Naive thymus-derived CD8-positive, alpha-beta T cell (primary cell): ENCODE results near the gene LEF1. TPM values are rescaled to one million over a fixed set of nuclear protein-coding genes. Genes with fewer than 3 reads are reported as not detected.

Source experiments
- ATAC-seq, 2 donors: fragments of 150-1000 bp; cut with Tn5 transposase in 1 of 2; sonication (Bioruptor Pico), chemical (Tn5 transposase) in 1 of 2; 1 replicate in 1 of 2; 2 replicates in 1 of 2; pipeline ENCODE4 v1.10.0; 2021; ENCODE audit warnings: mild to moderate bottlenecking in 2 of 2, moderate library complexity in 2 of 2
- POLR2A ChIA-PET: fragments of 350-600 bp; sonication (Branson Sonifier 250); formaldehyde crosslinking; loops from one replicate; lab custom pipeline; 2021; ENCODE audit warnings: antibody characterized with exemption; lab: Charles Lee
- DNase-seq, 10 donors: peaks; one replicate each; pipeline versions ENCODE4 v3.0.0 to v3.0.0-alpha.2; 2020 to 2022
- H3K27ac Mint-ChIP-seq, 10 donors: one replicate each; pipeline ENCODE4 v1.8.0; 2020 to 2022; ENCODE audit warnings: mild to moderate bottlenecking in 10 of 10, mixed read lengths in 10 of 10, moderate library complexity in 4 of 10, inconsistent platforms in 1 of 10
- H3K27me3 Mint-ChIP-seq, 5 donors: one replicate each; pipeline ENCODE4 v1.8.0; 2021 to 2022; ENCODE audit warnings: mixed read lengths in 5 of 5
- H3K36me3 Mint-ChIP-seq, 3 donors: one replicate each; pipeline ENCODE4 v1.8.0; 2020 to 2022; ENCODE audit warnings: mixed read lengths in 3 of 3, mild to moderate bottlenecking in 2 of 3, inconsistent platforms in 1 of 3
- H3K4me1 Mint-ChIP-seq, 4 donors: one replicate each; pipeline ENCODE4 v1.8.0; 2021 to 2022; ENCODE audit warnings: mixed read lengths in 4 of 4
- H3K4me3 Mint-ChIP-seq, 10 donors: one replicate each; pipeline ENCODE4 v1.8.0; 2020 to 2022; ENCODE audit warnings: mild to moderate bottlenecking in 10 of 10, mixed read lengths in 10 of 10, moderate library complexity in 6 of 10, inconsistent platforms in 1 of 10
- H3K9me3 Mint-ChIP-seq, 9 donors: one replicate each; pipeline ENCODE4 v1.8.0; 2020 to 2022; ENCODE audit warnings: mixed read lengths in 9 of 9, mild to moderate bottlenecking in 3 of 9, inconsistent platforms in 1 of 9, moderate library complexity in 1 of 9
- polyA plus RNA-seq, 3 donors: library from polyadenylated mRNA; unstranded; fragments of 300-500 nt; fragmentation: Illumina TruSeq; gene quantifications; one replicate each; pipeline ENCODE4 v1.2.3, GENCODE V29; 2021
- total RNA-seq, 8 experiments: library from RNA in 2 of 8; stranded (reverse) in 2 of 8; gene quantifications; one replicate each; pipeline ENCODE4 v1.2.3 and lab custom pipeline; 2021 to 2026

LEF1 gene
- total and polyA plus RNA-seq, 5 experiments from 2014 or later = 400 to 859 (median 828) TPM

DNA sequence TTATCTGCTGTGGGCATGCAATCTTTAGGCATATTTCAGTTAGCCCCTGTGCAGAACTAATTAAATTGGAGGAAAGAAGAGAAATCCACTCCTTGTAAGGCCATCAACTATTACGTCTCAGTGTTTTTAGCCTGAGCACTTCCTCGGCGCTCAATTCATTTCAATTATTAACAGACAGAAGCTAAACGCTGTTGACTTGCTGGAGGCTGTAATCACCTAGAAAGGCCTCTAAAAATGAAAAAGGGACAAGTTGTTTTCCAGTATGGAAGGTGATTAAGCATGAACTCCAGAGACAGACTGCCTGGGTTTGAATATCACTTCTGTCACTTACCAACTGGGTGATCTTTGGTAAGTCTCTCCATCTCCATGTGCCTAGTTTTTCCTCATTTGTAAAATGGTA lies 59.6 kb downstream of the LEF1 start:
- peak overlapping the region; percentile 68 to 98 (median 94) for H3K27ac Mint-ChIP-seq
- H3K4me1 Mint-ChIP-seq = peaks cover 59 to 96% (median 91%) of the 10 kb centered on the region in 4 donors
- H3K9me3 Mint-ChIP-seq = no peaks in the 10 kb centered on the region
- ATAC-seq (no peak), DNase-seq (no peak)
- POLR2A ChIA-PET = interaction anchor here (0.8 to 15.6 kb wide), 11 partner anchors 14 to 73 kb away, joined by 3 to 206 read pairs (median 7); partner anchors contain the start of gene LEF1
- H3K27me3 Mint-ChIP-seq = no peaks in the 10 kb centered on the region
- H3K36me3 Mint-ChIP-seq = peaks cover 9 to 67% (median 33%) of the 10 kb centered on the region in 3 donors
- peak overlapping the region; percentile 34 to 87 (median 75) for H3K4me3 Mint-ChIP-seq

DNA sequence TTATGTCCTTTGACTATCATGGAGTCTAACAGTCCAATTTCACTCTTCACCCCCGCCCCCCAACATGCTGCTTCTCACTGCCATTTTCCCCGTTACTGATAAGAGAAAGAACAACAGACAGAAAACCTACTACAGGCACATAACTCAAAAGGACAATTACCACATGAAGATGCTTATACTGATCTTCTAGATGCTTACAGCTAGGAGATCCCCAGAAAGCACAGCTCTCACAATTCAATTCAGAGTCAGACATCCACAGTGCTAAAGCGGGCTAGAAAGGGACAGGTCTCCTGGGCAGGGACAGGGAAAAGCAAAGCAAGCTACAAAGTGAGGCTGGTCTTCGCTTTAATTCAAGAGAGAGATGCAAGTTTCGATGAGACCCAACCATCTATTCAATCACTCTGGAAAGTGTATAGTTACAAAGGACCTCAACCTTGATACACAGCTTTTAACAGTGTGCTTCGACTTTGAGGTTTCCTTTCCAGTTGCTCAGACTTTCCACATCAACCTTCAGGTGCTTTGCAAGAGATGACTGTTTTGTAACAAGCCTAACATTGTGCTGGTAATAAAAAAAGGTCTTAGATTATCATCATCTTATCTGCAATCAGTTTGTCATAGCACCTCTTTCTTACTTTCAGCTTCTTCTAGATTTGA lies 60.9 kb downstream of the LEF1 start:
- H3K27me3 Mint-ChIP-seq = no peaks in the 10 kb centered on the region
- H3K9me3 Mint-ChIP-seq = no peaks in the 10 kb centered on the region
- peak overlapping the region; percentile 68 to 98 (median 94) for H3K27ac Mint-ChIP-seq
- DNase-seq (peak in 7 of 10 donors; percentile 30 to 79 (median 52)), ATAC-seq (peak; percentile 76 to 78)
- peak overlapping the region; percentile 57 to 79 (median 72) for H3K4me3 Mint-ChIP-seq
- peaks cover 9 to 78% (median 33%) of the 10 kb centered on the region in 3 donors for H3K36me3 Mint-ChIP-seq
- POLR2A ChIA-PET = interaction anchor here (0.7 to 15.6 kb wide), 25 partner anchors 9 to 78 kb away, joined by 3 to 206 read pairs (median 6); partner anchors contain the start of gene LEF1
- peaks cover 57 to 95% (median 92%) of the 10 kb centered on the region in 4 donors for H3K4me1 Mint-ChIP-seq

DNA sequence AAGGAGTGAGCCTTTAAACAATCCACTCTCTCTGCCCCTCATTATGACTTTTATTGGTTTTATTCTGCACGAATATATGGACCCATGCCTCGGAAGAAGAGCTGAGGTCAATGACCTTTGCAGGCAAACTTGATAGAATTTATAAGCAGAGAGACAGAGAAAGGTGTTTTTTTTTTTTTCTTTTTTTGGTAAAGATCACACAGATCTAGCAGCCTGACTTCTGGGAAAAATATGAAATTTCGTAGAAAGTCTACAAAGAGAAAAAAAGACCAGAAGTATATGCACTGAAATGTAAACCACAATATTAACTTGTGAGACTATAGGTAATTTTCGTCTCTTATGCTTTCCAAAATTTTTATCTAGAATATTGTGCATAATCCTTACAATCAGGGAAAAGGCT lies 61.6 kb downstream of the LEF1 start:
- H3K27me3 Mint-ChIP-seq = no peaks in the 10 kb centered on the region
- H3K4me1 Mint-ChIP-seq = peaks cover 61 to 95% (median 92%) of the 10 kb centered on the region in 4 donors
- POLR2A ChIA-PET = interaction anchor here (0.7 to 15.6 kb wide), 21 partner anchors 10 to 77 kb away, joined by 3 to 206 read pairs (median 6); partner anchors contain the start of gene LEF1
- peak overlapping the region; percentile 68 to 98 (median 94) for H3K27ac Mint-ChIP-seq
- peak overlapping the region; percentile 55 to 79 (median 74) for H3K4me3 Mint-ChIP-seq
- peak in 1 of 2 donors; percentile 15 for ATAC-seq
- DNase-seq = peak in 2 of 10 donors; percentile 37 to 43
- H3K9me3 Mint-ChIP-seq = no peaks in the 10 kb centered on the region
- peaks cover 9 to 80% (median 36%) of the 10 kb centered on the region in 3 donors for H3K36me3 Mint-ChIP-seq

DNA sequence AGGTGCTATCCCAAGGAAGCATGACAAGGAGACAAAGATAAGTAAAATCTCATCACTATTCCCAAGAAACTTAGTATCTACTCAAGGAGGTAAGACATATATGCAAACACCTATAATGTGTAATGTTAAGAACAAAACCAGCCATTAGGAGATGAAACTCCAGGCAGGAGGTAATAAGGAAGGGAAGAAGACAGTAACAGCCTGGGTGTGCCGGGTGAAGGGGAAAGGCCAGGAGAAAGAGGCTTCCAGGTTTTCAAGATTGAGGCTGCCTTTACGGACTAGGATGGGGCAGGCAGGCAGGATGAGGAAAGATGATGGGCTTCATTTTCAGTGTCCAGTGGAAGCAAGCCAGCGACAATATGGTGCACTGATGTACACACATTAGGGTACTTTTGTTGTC lies 62.5 kb downstream of the LEF1 start:
- peaks cover 9 to 80% (median 34%) of the 10 kb centered on the region in 3 donors for H3K36me3 Mint-ChIP-seq
- H3K4me1 Mint-ChIP-seq = peaks cover 62 to 95% (median 92%) of the 10 kb centered on the region in 4 donors
- H3K9me3 Mint-ChIP-seq = no peaks in the 10 kb centered on the region
- H3K27ac Mint-ChIP-seq = peak overlapping the region; percentile 68 to 98 (median 94)
- POLR2A ChIA-PET = interaction anchor here (0.6 to 15.6 kb wide), 9 partner anchors 9 to 116 kb away, joined by 3 to 206 read pairs (median 4); partner anchors contain the start of gene LEF1
- no peak for DNase-seq
- ATAC-seq = no peak
- H3K27me3 Mint-ChIP-seq = no peaks in the 10 kb centered on the region
- peak overlapping the region; percentile 55 to 79 (median 74) for H3K4me3 Mint-ChIP-seq

DNA sequence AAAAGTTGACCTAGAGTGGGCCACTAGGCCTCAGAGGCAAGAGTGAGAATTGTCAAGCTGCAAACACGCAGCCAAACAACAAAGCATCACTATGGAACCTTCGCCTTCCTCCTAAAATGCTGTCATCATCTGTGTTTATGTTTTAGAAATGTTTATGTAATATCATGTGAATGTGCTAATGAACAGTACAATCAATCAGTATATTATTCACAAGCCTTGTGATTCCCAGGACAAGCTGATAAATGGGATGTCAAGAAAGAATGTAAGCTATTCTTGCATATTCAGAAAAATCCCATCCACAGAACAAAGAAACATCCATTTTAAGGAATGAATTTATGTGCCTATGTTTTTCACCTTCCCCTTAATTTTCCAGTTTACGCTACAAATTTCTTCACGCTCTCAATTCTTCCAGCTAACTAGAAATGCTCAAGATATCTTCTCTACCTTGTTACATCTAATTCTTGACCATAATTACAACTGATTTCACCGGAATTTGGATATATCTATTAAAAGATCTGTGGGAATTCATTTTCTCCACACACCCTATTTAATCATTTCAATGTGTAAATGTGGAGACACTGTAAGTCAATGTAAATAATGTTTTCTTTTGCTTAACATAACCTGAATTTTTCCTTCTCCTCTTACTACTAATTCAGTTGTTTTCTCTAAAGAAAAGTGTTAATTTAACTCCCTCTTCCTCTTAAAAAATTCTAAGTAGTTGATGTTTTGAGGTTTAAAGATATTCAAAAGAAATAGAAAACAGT lies 65.5 kb downstream of the LEF1 start:
- no peaks in the 10 kb centered on the region for H3K27me3 Mint-ChIP-seq
- peak overlapping the region in 9 of 10 donors; percentile 20 to 73 (median 62) for H3K4me3 Mint-ChIP-seq
- DNase-seq (no peak), ATAC-seq (no peak)
- POLR2A ChIA-PET = interaction anchor here (0.6 to 3.2 kb wide), 9 partner anchors 11 to 409 kb away, joined by 3 to 28 read pairs (median 3); partner anchors contain the start of gene LEF1
- peaks cover 9 to 79% (median 30%) of the 10 kb centered on the region in 3 donors for H3K36me3 Mint-ChIP-seq
- H3K4me1 Mint-ChIP-seq = peaks cover 53 to 95% (median 87%) of the 10 kb centered on the region in 4 donors
- peak overlapping the region; percentile 29 to 94 (median 90) for H3K27ac Mint-ChIP-seq
- H3K9me3 Mint-ChIP-seq = no peaks in the 10 kb centered on the region

DNA sequence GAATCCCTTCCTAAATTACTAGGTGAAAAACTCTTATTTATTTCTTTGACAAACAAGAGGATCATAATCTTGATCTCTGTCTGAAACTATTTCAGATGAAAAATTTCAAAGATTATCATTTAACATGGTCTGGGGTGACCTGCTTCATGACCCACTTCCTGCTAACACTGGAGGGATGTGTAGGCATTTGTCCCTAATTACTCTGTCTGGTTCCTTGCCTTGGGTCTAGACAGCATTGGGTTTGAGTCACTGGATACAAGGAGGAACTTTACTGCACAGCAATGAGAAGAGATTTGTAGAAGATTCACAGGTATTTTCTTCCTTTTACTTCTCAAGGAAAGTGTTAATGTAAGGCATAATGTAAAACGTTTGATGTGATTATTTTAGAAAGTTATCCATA lies 67.9 kb downstream of the LEF1 start:
- POLR2A ChIA-PET = interaction anchor here (0.7 to 3.2 kb wide), 8 partner anchors 13 to 474 kb away, joined by 3 to 28 read pairs (median 4); no protein-coding TSS in a partner anchor
- peak; percentile 28 to 31 for ATAC-seq
- DNase-seq = no peak
- peaks cover 3 to 89% (median 25%) of the 10 kb centered on the region in 3 donors for H3K36me3 Mint-ChIP-seq
- H3K9me3 Mint-ChIP-seq = no peaks in the 10 kb centered on the region
- H3K27me3 Mint-ChIP-seq = no peaks in the 10 kb centered on the region
- H3K4me1 Mint-ChIP-seq = peaks cover 58 to 95% (median 90%) of the 10 kb centered on the region in 4 donors
- peak overlapping the region; percentile 39 to 76 (median 62) for H3K4me3 Mint-ChIP-seq
- H3K27ac Mint-ChIP-seq = peak overlapping the region; percentile 68 to 94 (median 90)

DNA sequence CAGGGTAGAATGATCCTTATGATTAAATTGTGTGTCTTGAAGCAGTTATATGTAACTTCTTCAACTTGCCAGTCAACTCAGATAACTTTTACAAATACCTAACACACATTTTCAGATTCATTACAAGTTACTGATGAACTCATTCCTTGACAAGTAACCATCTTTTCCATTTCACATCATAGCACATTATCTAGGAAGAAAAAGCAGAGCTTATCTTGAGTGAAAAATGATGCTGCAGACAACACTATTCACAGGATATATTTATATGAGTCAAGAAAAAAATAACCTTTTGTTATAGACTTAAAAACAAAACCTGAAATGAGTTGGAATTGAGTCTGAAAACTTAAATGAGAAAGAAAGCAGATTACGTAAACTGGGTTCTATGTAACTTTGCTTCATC lies 68.9 kb downstream of the LEF1 start:
- peaks cover 0 to 90% (median 27%) of the 10 kb centered on the region in 3 donors for H3K36me3 Mint-ChIP-seq
- DNase-seq (no peak), ATAC-seq (no peak)
- no peaks in the 10 kb centered on the region for H3K9me3 Mint-ChIP-seq
- peak overlapping the region; percentile 20 to 94 (median 77) for H3K27ac Mint-ChIP-seq
- POLR2A ChIA-PET = interaction anchor here (1.0 to 1.4 kb wide), 2 partner anchors 13 to 73 kb away, joined by 3 to 4 read pairs; no protein-coding TSS in a partner anchor
- peak overlapping the region in 9 of 10 donors; percentile 1 to 75 (median 55) for H3K4me3 Mint-ChIP-seq
- no peaks in the 10 kb centered on the region for H3K27me3 Mint-ChIP-seq
- peaks cover 63 to 98% (median 91%) of the 10 kb centered on the region in 4 donors for H3K4me1 Mint-ChIP-seq

DNA sequence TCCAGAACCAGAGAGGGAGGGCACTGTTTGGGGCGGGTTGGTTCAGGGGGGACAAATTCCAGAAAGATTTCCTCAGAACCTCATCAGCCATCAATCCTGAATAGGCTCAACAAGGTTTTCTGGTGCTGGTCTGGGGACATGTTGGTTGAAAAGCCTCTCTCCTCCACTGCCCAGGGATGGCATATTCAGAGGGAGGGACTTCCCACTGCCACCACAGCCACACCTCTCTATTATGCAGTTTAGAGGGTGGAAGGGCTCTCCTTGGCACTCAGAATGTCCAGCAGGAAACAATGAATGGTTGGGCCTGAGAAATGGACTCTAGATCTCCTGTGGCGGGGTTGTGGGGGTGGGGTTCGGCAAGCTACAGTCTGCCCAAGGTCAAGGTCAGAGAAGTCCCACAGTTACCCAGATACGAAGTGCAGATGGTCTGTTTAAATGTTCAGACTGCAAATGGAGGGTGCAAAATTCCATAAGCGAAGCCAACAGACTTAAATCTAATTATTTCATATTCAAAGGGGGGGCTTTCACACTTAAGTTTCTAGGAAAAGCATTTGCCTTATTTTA lies 70.7 kb downstream of the LEF1 start:
- no peaks in the 10 kb centered on the region for H3K27me3 Mint-ChIP-seq
- no peaks in the 10 kb centered on the region for H3K9me3 Mint-ChIP-seq
- POLR2A ChIA-PET = interaction anchor here (0.9 to 2.7 kb wide), 8 partner anchors 9 to 36 kb away, joined by 3 to 10 read pairs (median 5); no protein-coding TSS in a partner anchor
- ATAC-seq (peak; percentile 39 to 65), DNase-seq (no peak)
- H3K36me3 Mint-ChIP-seq = peaks cover 3 to 91% (median 33%) of the 10 kb centered on the region in 3 donors
- peaks cover 63 to 100% (median 93%) of the 10 kb centered on the region in 4 donors for H3K4me1 Mint-ChIP-seq
- peak overlapping the region; percentile 79 to 96 (median 89) for H3K27ac Mint-ChIP-seq
- peak overlapping the region; percentile 36 to 83 (median 69) for H3K4me3 Mint-ChIP-seq

DNA sequence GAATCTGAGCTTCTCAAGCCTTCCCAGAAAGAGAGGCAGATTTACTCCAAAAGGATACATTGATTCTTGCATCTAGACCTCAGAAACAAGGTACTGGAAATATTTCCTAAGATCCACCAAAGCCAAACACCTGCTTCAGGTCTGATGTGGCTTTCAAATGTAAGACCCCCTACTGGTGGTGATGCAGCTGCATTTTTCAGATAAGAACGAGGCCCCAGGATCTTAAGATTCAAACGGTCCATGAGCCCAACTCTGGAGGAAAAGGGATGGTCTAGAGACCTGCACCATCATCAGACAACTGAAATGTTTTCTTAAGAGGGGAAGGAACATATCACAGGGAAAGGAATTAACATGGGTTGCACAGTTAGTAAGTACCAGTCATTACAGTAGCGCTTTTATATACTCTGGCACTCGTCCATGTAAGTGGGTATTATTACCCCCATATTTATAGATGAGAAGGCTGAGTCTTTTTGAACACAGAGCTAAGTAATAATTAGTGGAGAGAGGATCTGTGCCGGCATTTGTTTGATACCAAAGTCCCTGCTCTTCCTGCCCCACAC lies 73.7 kb downstream of the LEF1 start:
- POLR2A ChIA-PET = interaction anchor here (0.5 to 2.5 kb wide), 9 partner anchors 9 to 1786 kb away, joined by 3 to 6 read pairs (median 5); no protein-coding TSS in a partner anchor
- Mint-ChIP-seq H3K4me1 (peaks cover 48 to 92% (median 86%) of the 10 kb centered on the region in 4 donors), H3K9me3 (no peaks in the 10 kb centered on the region), H3K4me3 (peak overlapping the region in 9 of 10 donors; percentile 18 to 82 (median 66)), H3K27me3 (no peaks in the 10 kb centered on the region), H3K27ac (peak overlapping the region; percentile 84 to 96 (median 90)), H3K36me3 (peaks cover 3 to 81% (median 22%) of the 10 kb centered on the region in 3 donors)
- no peak for DNase-seq
- peak; percentile 38 to 42 for ATAC-seq

DNA sequence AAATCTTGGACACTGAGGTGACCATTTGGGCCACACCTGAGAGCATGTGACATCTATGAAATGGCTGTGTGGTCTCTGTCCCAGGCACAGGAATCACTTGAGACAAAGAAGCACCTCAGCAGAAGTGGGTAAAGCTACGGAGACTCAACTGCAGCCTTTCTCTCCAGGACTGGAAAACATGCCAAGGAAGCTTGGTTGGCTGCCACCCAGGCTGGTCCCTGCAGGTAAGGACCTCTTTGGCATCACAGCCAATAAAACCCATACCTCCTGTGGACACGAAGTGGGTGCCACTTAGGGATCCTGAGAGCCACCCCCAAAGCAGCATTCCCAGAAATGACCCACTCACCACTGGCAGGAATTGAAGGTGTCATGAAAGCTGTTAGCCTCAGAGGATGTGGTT lies 74.6 kb downstream of the LEF1 start:
- H3K4me3 Mint-ChIP-seq = peak overlapping the region in 7 of 10 donors; percentile 19 to 82 (median 72)
- POLR2A ChIA-PET = interaction anchor here (0.5 to 2.5 kb wide), 9 partner anchors 8 to 1785 kb away, joined by 3 to 6 read pairs (median 5); no protein-coding TSS in a partner anchor
- peaks cover 3 to 82% (median 24%) of the 10 kb centered on the region in 3 donors for H3K36me3 Mint-ChIP-seq
- DNase-seq = no peak
- H3K9me3 Mint-ChIP-seq = no peaks in the 10 kb centered on the region
- ATAC-seq = no peak
- peak overlapping the region; percentile 75 to 96 (median 90) for H3K27ac Mint-ChIP-seq
- H3K27me3 Mint-ChIP-seq = no peaks in the 10 kb centered on the region
- H3K4me1 Mint-ChIP-seq = peaks cover 47 to 91% (median 87%) of the 10 kb centered on the region in 4 donors

DNA sequence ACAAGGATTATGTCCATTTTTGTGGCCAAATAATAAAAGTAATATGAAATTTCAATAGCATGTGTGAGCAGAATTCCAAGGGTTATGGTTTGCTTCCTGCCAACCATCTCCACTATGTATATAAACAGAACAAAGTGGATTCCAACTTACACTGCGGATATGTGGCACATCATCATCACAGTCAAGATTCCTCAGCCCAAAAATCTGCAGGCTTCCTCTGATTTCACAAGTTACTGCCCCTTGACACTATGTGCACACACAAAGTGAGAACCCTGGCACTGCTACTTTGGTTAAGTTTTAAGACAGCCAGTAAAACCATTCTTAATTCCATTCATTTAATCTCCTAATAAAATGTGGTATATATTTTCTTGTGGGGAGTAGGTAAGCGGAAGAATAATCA lies 76.4 kb downstream of the LEF1 start:
- peak overlapping the region; percentile 75 to 96 (median 84) for H3K27ac Mint-ChIP-seq
- H3K27me3 Mint-ChIP-seq = no peaks in the 10 kb centered on the region
- H3K4me1 Mint-ChIP-seq = peaks cover 48 to 91% (median 89%) of the 10 kb centered on the region in 4 donors
- H3K4me3 Mint-ChIP-seq = peak overlapping the region in 9 of 10 donors; percentile 24 to 75 (median 62)
- POLR2A ChIA-PET = interaction anchor here (0.6 to 2.5 kb wide), 9 partner anchors 11 to 256 kb away, joined by 3 to 6 read pairs (median 5); no protein-coding TSS in a partner anchor
- ATAC-seq (peak in 1 of 2 donors; percentile 18), DNase-seq (no peak)
- H3K9me3 Mint-ChIP-seq = no peaks in the 10 kb centered on the region
- H3K36me3 Mint-ChIP-seq = peaks cover 3 to 85% (median 23%) of the 10 kb centered on the region in 3 donors
